ENCODE measurements around the gene GPR101.

Gene GPR101

GRCh38 chrX:137033774-137034507 lies at the start of gene GPR101:
Gene GPR101, minus strand, starts transcription at chrX:137033995. Its CDS starts 2,321 bp downstream, at chrX:137031674.
- no peak for DNase-seq (ENCODE audit: low read depth in 3 of 3, low spot score in 1 of 3)

- no peak for DNase-seq (ENCODE audit: low read depth in 3 of 3, low spot score in 1 of 3)
Observed at GRCh38 chrX:137081239-137081638, 47.4 kb upstream of the GPR101 start.

- no peak for DNase-seq (ENCODE audit: low read depth in 3 of 3, low spot score in 1 of 3)
Observed at GRCh38 chrX:137072396-137072795, 38.6 kb upstream of the GPR101 start.

GRCh38 chrX:137071596-137071995 lies 37.8 kb upstream of the GPR101 start:
- DNase-seq (ENCODE audit: low read depth in 3 of 3, low spot score in 1 of 3), result no peak

- no peak for DNase-seq (ENCODE audit: low read depth in 3 of 3, low spot score in 1 of 3)
Observed at GRCh38 chrX:137067147-137067546, 33.4 kb upstream of the GPR101 start.

- DNase-seq (ENCODE audit: low read depth in 3 of 3, low spot score in 1 of 3), result no peak
Observed at GRCh38 chrX:137062915-137063617, 29.3 kb upstream of the GPR101 start.

GRCh38 chrX:137058339-137059127 lies 24.7 kb upstream of the GPR101 start:
- DNase-seq (ENCODE audit: low read depth in 3 of 3, low spot score in 1 of 3), result no peak

GRCh38 chrX:137052643-137053235 lies 18.9 kb upstream of the GPR101 start:
- no peak for DNase-seq (ENCODE audit: low read depth in 3 of 3, low spot score in 1 of 3)

GRCh38 chrX:137051978-137052642 lies 18.3 kb upstream of the GPR101 start:
- peak; percentile 33 to 71 (median 58) for DNase-seq (ENCODE audit: low read depth in 3 of 3, low spot score in 1 of 3)

GRCh38 chrX:137044893-137045292 lies 11.1 kb upstream of the GPR101 start:
- no peak for DNase-seq (ENCODE audit: low read depth in 3 of 3, low spot score in 1 of 3)

- no peak for DNase-seq (ENCODE audit: low read depth in 3 of 3, low spot score in 1 of 3)
Observed at GRCh38 chrX:137043736-137044135, 9.9 kb upstream of the GPR101 start.

GRCh38 chrX:137041329-137041728 lies 7.5 kb upstream of the GPR101 start:
- no peak for DNase-seq (ENCODE audit: low read depth in 3 of 3, low spot score in 1 of 3)

- no peak for DNase-seq (ENCODE audit: low read depth in 3 of 3, low spot score in 1 of 3)
Observed at GRCh38 chrX:137040113-137040794, 6.5 kb upstream of the GPR101 start.

- no peak for DNase-seq (ENCODE audit: low read depth in 3 of 3, low spot score in 1 of 3)
Observed at GRCh38 chrX:137034508-137034872, 695 bp upstream of the GPR101 start.

GRCh38 chrX:137032841-137033773 lies 688 bp downstream of the GPR101 start:
- no peak for DNase-seq (ENCODE audit: low read depth in 3 of 3, low spot score in 1 of 3)

GRCh38 chrX:137032341-137032694 lies 1.5 kb downstream of the GPR101 start:
- no peak for DNase-seq (ENCODE audit: low read depth in 3 of 3, low spot score in 1 of 3)

- DNase-seq (ENCODE audit: low read depth in 3 of 3, low spot score in 1 of 3), result no peak
Observed at GRCh38 chrX:137031517-137032340, 2.1 kb downstream of the GPR101 start.

- no peak for DNase-seq (ENCODE audit: low read depth in 3 of 3, low spot score in 1 of 3)
Observed at GRCh38 chrX:137031039-137031438, 2.8 kb downstream of the GPR101 start.

GRCh38 chrX:137028699-137029098 lies 5.1 kb downstream of the GPR101 start:
- no peak for DNase-seq (ENCODE audit: low read depth in 3 of 3, low spot score in 1 of 3)
